Sigmoid colon (tissue), 7 donors: ENCODE measurements around the gene XYLB. TPM values are rescaled to one million over a fixed set of nuclear protein-coding genes. Genes with fewer than 3 reads are reported as not detected.
"Not testable (repeated sequence)": the region's sequence is repeated elsewhere in the genome, so short reads cannot be mapped to it uniquely, and the experiment has no call there.

ENCODE experiments used
- DNase-seq: peaks from one replicate; pipeline ENCODE4 v3.0.0-alpha.2; 2019
- H3K27ac ChIP-seq, 4 donors: fragments of 200-600 bp; sonication (generic); one replicate each; pipeline ENCODE4 v1.5.1; 2016 to 2019; ENCODE audit warnings: mild to moderate bottlenecking in 1 of 4
- H3K27me3 ChIP-seq, 3 donors: fragments of 200-600 bp; sonication (generic); one replicate each; pipeline ENCODE4 v1.5.1; 2019; ENCODE audit warnings: mild to moderate bottlenecking in 1 of 3
- H3K36me3 ChIP-seq, 4 donors: fragments of 200-600 bp; sonication (generic); one replicate each; pipeline ENCODE4 v1.5.1; 2016 to 2019
- H3K4me1 ChIP-seq, 4 donors: fragments of 200-600 bp; sonication (generic); one replicate each; pipeline ENCODE4 v1.5.1; 2017 to 2019
- H3K4me3 ChIP-seq, 4 donors: fragments of 200-600 bp; sonication (generic); one replicate each; pipeline ENCODE4 v1.5.1; 2017 to 2019; ENCODE audit warnings: mild to moderate bottlenecking in 2 of 4, moderate library complexity in 1 of 4
- H3K9me3 ChIP-seq, 4 donors: fragments of 200-600 bp in 3 of 4; sonication (generic) in 3 of 4; one replicate each; pipeline versions ENCODE4 v1.5.1 to v1.6.1; 2013 to 2019
- CTCF ChIP-seq, 4 experiments: fragments of 450-650 bp in 3 of 4; fragments of 200-600 bp in 1 of 4; IDR thresholded peaks; one replicate each; pipeline ENCODE4 v1.5.1; 2016 to 2019; ENCODE audit warnings: antibody characterized with exemption in 4 of 4, mild to moderate bottlenecking in 3 of 4, moderate library complexity in 2 of 4
- EP300 ChIP-seq, 4 donors: sonication (generic); formaldehyde crosslinking; IDR thresholded peaks; one replicate each; pipeline ENCODE4 v1.6.1; 2017; ENCODE audit warnings: antibody characterized with exemption in 4 of 4
- POLR2A ChIP-seq, 2 donors: fragments of 450-650 bp; IDR thresholded peaks; one replicate each; pipeline ENCODE4 v1.6.1; 2016; ENCODE audit warnings: antibody characterized with exemption in 2 of 2, mild to moderate bottlenecking in 2 of 2, moderate library complexity in 2 of 2
- POLR2AphosphoS5 ChIP-seq, 4 donors: sonication (generic); formaldehyde crosslinking; IDR thresholded peaks; one replicate each; pipeline ENCODE4 v1.6.1; 2017; ENCODE audit warnings: antibody characterized with exemption in 4 of 4
- WGBS, 2 donors: extraction: QIAGEN DNeasy Blood & Tissue Kit; methylation state at CpG; one replicate each; pipeline ENCODE4 v1.1.7; 2013; 5-methylcytosine and 5-hydroxymethylcytosine counted together
- intact Hi-C: fragments of 100-400 bp; cut with DNase I; formaldehyde crosslinking; loops from one replicate; pipeline ENCODE4 v1.15.1; 2023
- polyA plus RNA-seq, 3 donors: library from polyadenylated mRNA; stranded (reverse); fragments of 200-250 nt; gene quantifications; one replicate each; pipeline ENCODE4 v1.2.3, GENCODE V29; 2013
- total RNA-seq, 4 donors: library from RNA; depleted of rRNA; stranded (reverse); fragments of >200 nt; gene quantifications; one replicate each; pipeline ENCODE4 v1.1.0, GENCODE V29; 2016
- donor health status: healthy with polysubstance abuse.
- donor health status: Bipolar disorder and iron deficiency.
- donor health status: healthy.

XYLB gene
- total and polyA plus RNA-seq, 7 donors = 2.3 to 4.9 (median 3.2) TPM

GRCh38 chr3:38316356-38317191, 30.0 kb upstream of the XYLB start:
- Histone ChIP-seq H3K4me3 (no peak overlapping the region), H3K27me3 (no peaks in the 10 kb centered on the region), H3K36me3 (no peaks in the 10 kb centered on the region), H3K4me1 (no peaks in the 10 kb centered on the region), H3K9me3 (no peaks in the 10 kb centered on the region), H3K27ac (no peak overlapping the region)
- TF ChIP-seq CTCF (IDR thresholded peaks at IDR 0.05) = no peak
- no peak for TF ChIP-seq POLR2AphosphoS5 (IDR thresholded peaks at IDR 0.05)
- TF ChIP-seq EP300 (IDR thresholded peaks at IDR 0.05) = no peak
- TF ChIP-seq POLR2A (IDR thresholded peaks at IDR 0.05) = no peak
- DNase-seq = no peak
- intact Hi-C loops = no loop called here
- WGBS, 2 donors = 80 to 86% methylated on average over 22 of the region's 22 CpGs

GRCh38 chr3:38317192-38317759, 29.3 kb upstream of the XYLB start:
- no peak overlapping the region for H3K4me3 ChIP-seq
- WGBS, 2 donors = 80 to 84% methylated on average over 7 of the region's 7 CpGs
- no peak for TF ChIP-seq EP300 (IDR thresholded peaks at IDR 0.05)
- no peak for DNase-seq
- H3K27ac ChIP-seq = no peak overlapping the region
- H3K9me3 ChIP-seq = no peaks in the 10 kb centered on the region
- no peaks in the 10 kb centered on the region for H3K36me3 ChIP-seq
- H3K4me1 ChIP-seq = no peaks in the 10 kb centered on the region
- no peaks in the 10 kb centered on the region for H3K27me3 ChIP-seq
- intact Hi-C loops = no loop called here

- Histone ChIP-seq H3K36me3 (no peaks in the 10 kb centered on the region), H3K27ac (no peak overlapping the region), H3K4me1 (no peaks in the 10 kb centered on the region), H3K4me3 (no peak overlapping the region), H3K27me3 (no peaks in the 10 kb centered on the region), H3K9me3 (no peaks in the 10 kb centered on the region)
- TF ChIP-seq EP300 (IDR thresholded peaks at IDR 0.05) = no peak
- no peak for TF ChIP-seq POLR2AphosphoS5 (IDR thresholded peaks at IDR 0.05)
- TF ChIP-seq CTCF (IDR thresholded peaks at IDR 0.05) = no peak
- TF ChIP-seq POLR2A (IDR thresholded peaks at IDR 0.05) = no peak
- 92 to 94% methylated on average over 8 of the region's 8 CpGs for WGBS, 2 donors
- intact Hi-C loops = no loop called here
- DNase-seq = no peak
Measured at GRCh38 chr3:38318766-38319671, 27.6 kb upstream of the XYLB start.

GRCh38 chr3:38320638-38321037, 25.9 kb upstream of the XYLB start:
- H3K9me3 ChIP-seq, intact Hi-C loops, DNase-seq, H3K27ac ChIP-seq, H3K36me3 ChIP-seq, H3K27me3 ChIP-seq, H3K4me3 ChIP-seq, H3K4me1 ChIP-seq: not testable (repeated sequence)
- WGBS, 2 donors = 93 to 94% methylated on average over 4 of the region's 4 CpGs

- Histone ChIP-seq H3K4me1 (no peaks in the 10 kb centered on the region), H3K27me3 (no peaks in the 10 kb centered on the region), H3K9me3 (peaks cover 0 to 2% (median 0%) of the 10 kb centered on the region in 4 donors), H3K4me3 (no peak overlapping the region), H3K36me3 (no peaks in the 10 kb centered on the region), H3K27ac (no peak overlapping the region)
- no peak for TF ChIP-seq POLR2A (IDR thresholded peaks at IDR 0.05)
- TF ChIP-seq CTCF (IDR thresholded peaks at IDR 0.05) = no peak
- no peak for TF ChIP-seq POLR2AphosphoS5 (IDR thresholded peaks at IDR 0.05)
- no peak for TF ChIP-seq EP300 (IDR thresholded peaks at IDR 0.05)
- intact Hi-C loops = no loop called here
- 93 to 95% methylated on average over 1 of the region's 1 CpG for WGBS, 2 donors
- no peak for DNase-seq
Measured at GRCh38 chr3:38323060-38323459, 23.5 kb upstream of the XYLB start.
